IMR-90 (cell line): ENCODE results near the gene NEU1. TPM values are rescaled to one million over a fixed set of nuclear protein-coding genes. Genes with fewer than 3 reads are reported as not detected.

Source experiments
- ATAC-seq: fragments of 200-7000 bp; cut with Tn5 transposase; 2 replicates; pipeline ENCODE4 v1.9.1; 2020; ENCODE audit warnings: low read depth, mild to moderate bottlenecking, moderate library complexity
- BruUV-seq: library from RNA; stranded (reverse); fragments of 400-500 nt; replicated peaks from 2 replicates; lab custom pipeline; 2021; lab: Mats Ljungman, UMichigan
- CTCF ChIA-PET: fragments of 300-600 bp; formaldehyde crosslinking; extraction: SDS; loops from one replicate; lab custom pipeline; 2021; ENCODE audit warnings: antibody characterized with exemption; lab: Yijun Ruan, JAX
- POLR2A ChIA-PET: fragments of 300-600 bp; sonication (Branson Sonifier 250); formaldehyde crosslinking; loops from one replicate; lab custom pipeline; 2022; ENCODE audit warnings: antibody characterized with exemption; ENCODE audit not compliant: unreplicated experiment; lab: Charles Lee
- DNase-seq: peaks from one replicate; pipeline ENCODE4 v3.0.0; 2013
- H2AFZ ChIP-seq: replicated peaks from 2 replicates; pipeline ENCODE3; 2013; ENCODE audit warnings: low read length, mild to moderate bottlenecking; ENCODE audit not compliant: poor library complexity
- H2AK5ac ChIP-seq: 2 replicates; pipeline ENCODE4 v1.6.1; 2013; ENCODE audit warnings: low read depth, low read length, inconsistent platforms
- H2AK9ac ChIP-seq: replicated peaks from 2 replicates; pipeline ENCODE3; 2013; ENCODE audit warnings: mild to moderate bottlenecking, low read depth, low read length, moderate library complexity; ENCODE audit not compliant: poor library complexity
- H2BK120ac ChIP-seq: 2 replicates; pipeline ENCODE4 v1.6.1; 2013; ENCODE audit warnings: low read depth, low read length, inconsistent platforms
- H2BK15ac ChIP-seq: 3 replicates; pipeline ENCODE4 v1.6.1; 2013; ENCODE audit warnings: low read depth, low read length, inconsistent platforms
- H2BK20ac ChIP-seq: 2 replicates; pipeline ENCODE4 v1.6.1; 2013; ENCODE audit warnings: low read depth, mild to moderate bottlenecking, inconsistent platforms, low read length, moderate library complexity
- H2BK5ac ChIP-seq: 2 replicates; pipeline ENCODE4 v1.6.1; 2013; ENCODE audit warnings: mild to moderate bottlenecking, low read depth, low read length, inconsistent platforms; ENCODE audit not compliant: poor library complexity, severe bottlenecking
- H3K14ac ChIP-seq: replicated peaks from 2 replicates; pipeline ENCODE4 v1.6.1; 2013; ENCODE audit warnings: low read depth, low read length, inconsistent platforms
- H3K18ac ChIP-seq: 2 replicates; pipeline ENCODE4 v1.6.1; 2013; ENCODE audit warnings: low read depth, low read length, control low read depth
- H3K23ac ChIP-seq: 2 replicates; pipeline ENCODE4 v1.6.1; 2013; ENCODE audit warnings: low read depth, low read length, inconsistent platforms
- H3K27ac ChIP-seq: 2 replicates; pipeline ENCODE4 v1.5.1; 2013; ENCODE audit warnings: mild to moderate bottlenecking, control low read depth, low read length; ENCODE audit not compliant: insufficient read depth
- H3K27me3 ChIP-seq: 2 replicates; pipeline ENCODE4 v1.6.1; 2013; ENCODE audit warnings: low read length; ENCODE audit not compliant: control insufficient read depth, insufficient read depth
- H3K36me3 ChIP-seq: 2 replicates; pipeline ENCODE4 v1.6.1; 2013; ENCODE audit warnings: low read length, mixed read lengths; ENCODE audit not compliant: control insufficient read depth, insufficient read depth
- H3K4ac ChIP-seq: 2 replicates; pipeline ENCODE4 v1.6.1; 2013; ENCODE audit warnings: low read depth, low read length, inconsistent platforms
- H3K4me1 ChIP-seq: 2 replicates; pipeline ENCODE4 v1.6.1; 2013; ENCODE audit warnings: low read length, mixed read lengths; ENCODE audit not compliant: control insufficient read depth, insufficient read depth
- H3K4me2 ChIP-seq: 2 replicates; pipeline ENCODE4 v1.6.1; 2013; ENCODE audit warnings: low read depth, mild to moderate bottlenecking, control low read depth, low read length, moderate library complexity
- H3K4me3 ChIP-seq: 2 replicates; pipeline ENCODE4 v1.5.1; 2013; ENCODE audit warnings: low read depth, mild to moderate bottlenecking, control low read depth, low read length, moderate library complexity; ENCODE audit not compliant: insufficient read depth
- H3K56ac ChIP-seq: 2 replicates; pipeline ENCODE4 v1.6.1; 2013; ENCODE audit warnings: low read length, inconsistent platforms; ENCODE audit not compliant: insufficient read depth; ENCODE audit errors: extremely low read depth
- H3K79me1 ChIP-seq, 2 experiments: 2 replicates each; pipeline ENCODE4 v1.6.1; 2013; ENCODE audit warnings: low read length in 2 of 2, inconsistent platforms in 1 of 2, low read depth in 1 of 2
- H3K9ac ChIP-seq: 2 replicates; pipeline ENCODE4 v1.6.1; 2013; ENCODE audit warnings: low read depth, low read length, control low read depth
- H3K9me1 ChIP-seq: 2 replicates; pipeline ENCODE4 v1.6.1; 2013; ENCODE audit warnings: low read length, inconsistent platforms; ENCODE audit not compliant: insufficient read depth
- H3K9me3 ChIP-seq: 2 replicates; pipeline ENCODE4 v1.6.1; 2013; ENCODE audit warnings: low read length; ENCODE audit not compliant: control insufficient read depth, insufficient read depth
- H4K20me1 ChIP-seq: 2 replicates; pipeline ENCODE4 v1.6.1; 2013; ENCODE audit warnings: low read length, inconsistent platforms; ENCODE audit not compliant: insufficient read depth
- H4K5ac ChIP-seq: 2 replicates; pipeline ENCODE4 v1.6.1; 2013; ENCODE audit warnings: mild to moderate bottlenecking, low read depth, low read length, control low read depth
- H4K8ac ChIP-seq, 2 experiments: 2 replicates each; pipeline ENCODE4 v1.6.1; 2013; ENCODE audit warnings: low read depth in 2 of 2, low read length in 2 of 2, control low read depth in 1 of 2, inconsistent platforms in 1 of 2
- H4K91ac ChIP-seq: 2 replicates; pipeline ENCODE4 v1.6.1; 2013; ENCODE audit warnings: low read depth, low read length, inconsistent platforms; ENCODE audit not compliant: insufficient read depth
- BHLHE40 ChIP-seq: fragments of 150-350 bp; IDR thresholded peaks from 2 replicates; pipeline ENCODE4 v1.6.1; 2016; ENCODE audit warnings: mild to moderate bottlenecking, low read depth, low read length
- CEBPB ChIP-seq: IDR thresholded peaks from 2 replicates; pipeline ENCODE4 v1.6.1; 2012; ENCODE audit warnings: low read depth, low read length, improper control_type of control experiment
- CHD1 ChIP-seq: IDR thresholded peaks from 2 replicates; pipeline ENCODE4 v1.6.1; 2012; ENCODE audit warnings: low read depth, low read length, improper control_type of control experiment
- FOS ChIP-seq: fragments of 150-350 bp; IDR thresholded peaks from 2 replicates; pipeline ENCODE4 v1.6.1; 2016; ENCODE audit warnings: low read depth, low read length
- MAFK ChIP-seq: IDR thresholded peaks from 2 replicates; pipeline ENCODE4 v1.6.1; 2012; ENCODE audit warnings: low read depth, low read length, improper control_type of control experiment
- MAZ ChIP-seq: IDR thresholded peaks from 2 replicates; pipeline ENCODE4 v1.6.1; 2012; ENCODE audit warnings: low read depth, mild to moderate bottlenecking, low read length, improper control_type of control experiment, moderate library complexity, borderline replicate concordance
- MXI1 ChIP-seq: IDR thresholded peaks from 2 replicates; pipeline ENCODE4 v1.6.1; 2012; ENCODE audit warnings: low read depth, mild to moderate bottlenecking, low read length, moderate library complexity, borderline replicate concordance
- NFE2L2 ChIP-seq: fragments of 150-350 bp; IDR thresholded peaks from 2 replicates; pipeline ENCODE4 v1.6.1; 2016; ENCODE audit warnings: low read depth, mild to moderate bottlenecking, low read length
- POLR2A ChIP-seq: IDR thresholded peaks from 2 replicates; pipeline ENCODE4 v1.6.1; 2012; ENCODE audit warnings: mild to moderate bottlenecking, low read depth, low read length
- RAD21 ChIP-seq: IDR thresholded peaks from 2 replicates; pipeline ENCODE4 v1.6.1; 2012; ENCODE audit warnings: low read length, improper control_type of control experiment
- RCOR1 ChIP-seq: IDR thresholded peaks from 2 replicates; pipeline ENCODE4 v1.6.1; 2012; ENCODE audit warnings: mild to moderate bottlenecking, low read length, improper control_type of control experiment; ENCODE audit not compliant: insufficient replicate concordance
- RFX5 ChIP-seq: IDR thresholded peaks from 2 replicates; pipeline ENCODE4 v1.8.0; 2012; ENCODE audit warnings: low read depth, mild to moderate bottlenecking, low read length, moderate library complexity
- SMC3 ChIP-seq: fragments of 150-350 bp; IDR thresholded peaks from 2 replicates; pipeline ENCODE4 v1.6.1; 2016; ENCODE audit warnings: low read depth, mild to moderate bottlenecking, antibody characterized with exemption, low read length, moderate library complexity
- WGBS, 2 experiments: methylation state at CpG; one replicate each; pipeline versions ENCODE4 v1.1.5 to v1.1.7; 2013; ENCODE audit warnings: missing lambda C conversion rate in 2 of 2; ENCODE audit not compliant: insufficient read length in 1 of 2; ENCODE audit errors: extremely low coverage in 2 of 2; 5-methylcytosine and 5-hydroxymethylcytosine counted together
- dilution Hi-C: fragments of 300-500 bp; cut with HindIII; formaldehyde crosslinking; loops from one replicate; pipeline ENCODE4 v1.14.3; 2018; ENCODE audit warnings: low sequenced_read_pairs; ENCODE audit not compliant: unreplicated experiment
- in situ Hi-C: fragments of 300-500 bp; cut with MboI; formaldehyde crosslinking; loops from 3 replicates; pipeline ENCODE4 v1.14.3; 2019; ENCODE audit warnings: low sequenced_read_pairs, inconsistent platforms, mixed read lengths
- intact Hi-C: fragments of 100-400 bp; cut with micrococcal nuclease; formaldehyde crosslinking; loops from 2 replicates; pipeline ENCODE4 v1.10.0; 2022
- polyA plus RNA-seq, 3 experiments: library from polyadenylated mRNA; depleted of rRNA; stranded (reverse); fragments of >200 nt; gene quantifications; 2 replicates each; pipeline ENCODE4 v1.2.3, GENCODE V29; 2012; ENCODE audit warnings: low replicate concordance in 1 of 3
- total RNA-seq: library from RNA; depleted of rRNA; stranded (reverse); fragments of >200 nt; gene quantifications from 2 replicates; pipeline ENCODE4 v1.2.3, GENCODE V29; 2012
- TF ChIP-seq, protein P1 (sequence below): fragments of 150-350 bp; IDR thresholded peaks from 2 replicates; pipeline ENCODE4 v1.6.1; 2016; ENCODE audit warnings: low read depth, mild to moderate bottlenecking, low read length, moderate library complexity, borderline replicate concordance
- TF ChIP-seq, protein P2 (sequence below): conservative IDR thresholded peaks from 2 replicates; pipeline ENCODE4 v1.5.1; 2012; ENCODE audit warnings: mild to moderate bottlenecking, low read depth, low read length, improper control_type of control experiment
- TF ChIP-seq, protein P3 (sequence below): fragments of 150-350 bp; IDR thresholded peaks from 2 replicates; pipeline ENCODE4 v1.6.1; 2017; ENCODE audit warnings: mild to moderate bottlenecking, antibody characterized with exemption, low read length, low read depth

Gene NEU1
- total and polyA plus RNA-seq, 2 of the 4 experiments (the other 2 are of a cell fraction) = 28.5 to 36.2 TPM

DNA sequence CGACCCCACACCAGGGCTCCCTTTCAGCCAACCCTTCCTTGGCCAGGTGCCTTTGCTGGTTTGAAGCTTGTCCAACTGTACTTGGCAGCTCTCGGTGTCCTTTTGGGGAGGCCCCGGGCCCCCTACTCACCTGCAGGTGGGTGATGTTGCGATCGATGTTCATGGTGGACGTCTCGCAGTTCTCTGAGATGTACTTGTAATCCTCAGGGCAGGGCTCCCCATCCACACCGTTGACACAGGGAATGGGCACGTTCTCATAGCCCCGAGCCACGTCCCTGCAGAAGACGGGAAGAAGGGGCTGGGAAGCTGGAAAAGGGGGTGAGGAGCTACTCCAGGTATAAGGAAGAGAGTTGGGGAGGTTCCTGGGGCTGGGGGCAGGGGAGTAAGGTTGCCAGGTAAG lies 21.1 kb upstream of the NEU1 start:
- Histone ChIP-seq H2AFZ (no peak overlapping the region), H2AK5ac (no peak overlapping the region), H3K9me3 (no peaks in the 10 kb centered on the region), H4K8ac (no peak overlapping the region), H4K5ac (no peak overlapping the region), H2BK5ac (no peak overlapping the region), H3K14ac (no peak overlapping the region), H3K27ac (no peak overlapping the region), H3K9me1 (0 out of 2 replicates have a peak, but pooled peaks cover 2% of the 10 kb centered on the region), H3K4me1 (no peaks in the 10 kb centered on the region), H3K36me3 (peaks cover 79% of the 10 kb centered on the region), H2BK15ac (no peak overlapping the region), H3K27me3 (no peaks in the 10 kb centered on the region), H3K18ac (no peak overlapping the region), H3K9ac (no peak overlapping the region), H3K56ac (no peak overlapping the region), H3K23ac (no peak overlapping the region), H2BK120ac (no peak overlapping the region), H3K79me1 (no peaks in the 10 kb centered on the region), H2AK9ac (no peak overlapping the region), H3K4me3 (no peak overlapping the region), H2BK20ac (no peak overlapping the region), H3K4me2 (no peak overlapping the region), H4K91ac (no peak overlapping the region), H3K4ac (no peak overlapping the region), H4K20me1 (peaks cover 2% of the 10 kb centered on the region; the same call in 1 of the 2 replicates)
- in situ Hi-C loops = no loop called here
- dilution Hi-C loops = no loop called here
- BruUV-seq = no TSS peak
- CTCF ChIA-PET = interaction anchor here (0.6 kb wide), 1 partner anchor 1442 kb away, joined by 3 read pairs; no protein-coding TSS in a partner anchor
- ATAC-seq = no peak
- POLR2A ChIA-PET = no interaction called here
- intact Hi-C loops = no loop called here
- no CpG with 5 or more reads among the region's 12 CpGs for WGBS, 2 experiments
- TF ChIP-seq RCOR1 (no peak), CHD1 (no peak), MXI1 (no peak), NFE2L2 (no peak), MAFK (no peak), BHLHE40 (no peak), RFX5 (no peak), FOS (no peak), POLR2A (no peak), MAZ (no peak), RAD21 (no peak), CEBPB (no peak), SMC3 (no peak)
- TF ChIP-seq, protein P1, sequence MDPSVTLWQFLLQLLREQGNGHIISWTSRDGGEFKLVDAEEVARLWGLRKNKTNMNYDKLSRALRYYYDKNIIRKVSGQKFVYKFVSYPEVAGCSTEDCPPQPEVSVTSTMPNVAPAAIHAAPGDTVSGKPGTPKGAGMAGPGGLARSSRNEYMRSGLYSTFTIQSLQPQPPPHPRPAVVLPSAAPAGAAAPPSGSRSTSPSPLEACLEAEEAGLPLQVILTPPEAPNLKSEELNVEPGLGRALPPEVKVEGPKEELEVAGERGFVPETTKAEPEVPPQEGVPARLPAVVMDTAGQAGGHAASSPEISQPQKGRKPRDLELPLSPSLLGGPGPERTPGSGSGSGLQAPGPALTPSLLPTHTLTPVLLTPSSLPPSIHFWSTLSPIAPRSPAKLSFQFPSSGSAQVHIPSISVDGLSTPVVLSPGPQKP = no peak
- TF ChIP-seq, protein P2, sequence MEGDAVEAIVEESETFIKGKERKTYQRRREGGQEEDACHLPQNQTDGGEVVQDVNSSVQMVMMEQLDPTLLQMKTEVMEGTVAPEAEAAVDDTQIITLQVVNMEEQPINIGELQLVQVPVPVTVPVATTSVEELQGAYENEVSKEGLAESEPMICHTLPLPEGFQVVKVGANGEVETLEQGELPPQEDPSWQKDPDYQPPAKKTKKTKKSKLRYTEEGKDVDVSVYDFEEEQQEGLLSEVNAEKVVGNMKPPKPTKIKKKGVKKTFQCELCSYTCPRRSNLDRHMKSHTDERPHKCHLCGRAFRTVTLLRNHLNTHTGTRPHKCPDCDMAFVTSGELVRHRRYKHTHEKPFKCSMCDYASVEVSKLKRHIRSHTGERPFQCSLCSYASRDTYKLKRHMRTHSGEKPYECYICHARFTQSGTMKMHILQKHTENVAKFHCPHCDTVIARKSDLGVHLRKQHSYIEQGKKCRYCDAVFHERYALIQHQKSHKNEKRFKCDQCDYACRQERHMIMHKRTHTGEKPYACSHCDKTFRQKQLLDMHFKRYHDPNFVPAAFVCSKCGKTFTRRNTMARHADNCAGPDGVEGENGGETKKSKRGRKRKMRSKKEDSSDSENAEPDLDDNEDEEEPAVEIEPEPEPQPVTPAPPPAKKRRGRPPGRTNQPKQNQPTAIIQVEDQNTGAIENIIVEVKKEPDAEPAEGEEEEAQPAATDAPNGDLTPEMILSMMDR = no peak
- TF ChIP-seq, protein P3, sequence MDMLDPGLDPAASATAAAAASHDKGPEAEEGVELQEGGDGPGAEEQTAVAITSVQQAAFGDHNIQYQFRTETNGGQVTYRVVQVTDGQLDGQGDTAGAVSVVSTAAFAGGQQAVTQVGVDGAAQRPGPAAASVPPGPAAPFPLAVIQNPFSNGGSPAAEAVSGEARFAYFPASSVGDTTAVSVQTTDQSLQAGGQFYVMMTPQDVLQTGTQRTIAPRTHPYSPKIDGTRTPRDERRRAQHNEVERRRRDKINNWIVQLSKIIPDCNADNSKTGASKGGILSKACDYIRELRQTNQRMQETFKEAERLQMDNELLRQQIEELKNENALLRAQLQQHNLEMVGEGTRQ = no peak
- DNase-seq = no peak
